IMR-90 (cell line): ENCODE results near the gene ATP6V1F. TPM values are rescaled to one million over a fixed set of nuclear protein-coding genes. Genes with fewer than 3 reads are reported as not detected.

Source experiments
- ATAC-seq: fragments of 200-7000 bp; cut with Tn5 transposase; 2 replicates; pipeline ENCODE4 v1.9.1; 2020; ENCODE audit warnings: low read depth, mild to moderate bottlenecking, moderate library complexity
- BruUV-seq: library from RNA; stranded (reverse); fragments of 400-500 nt; replicated peaks from 2 replicates; lab custom pipeline; 2021; lab: Mats Ljungman, UMichigan
- CTCF ChIA-PET: fragments of 300-600 bp; formaldehyde crosslinking; extraction: SDS; loops from one replicate; lab custom pipeline; 2021; ENCODE audit warnings: antibody characterized with exemption; lab: Yijun Ruan, JAX
- POLR2A ChIA-PET: fragments of 300-600 bp; sonication (Branson Sonifier 250); formaldehyde crosslinking; loops from one replicate; lab custom pipeline; 2022; ENCODE audit warnings: antibody characterized with exemption; ENCODE audit not compliant: unreplicated experiment; lab: Charles Lee
- DNase-seq: peaks from one replicate; pipeline ENCODE4 v3.0.0; 2013
- H2AFZ ChIP-seq: replicated peaks from 2 replicates; pipeline ENCODE3; 2013; ENCODE audit warnings: low read length, mild to moderate bottlenecking; ENCODE audit not compliant: poor library complexity
- H2AK5ac ChIP-seq: 2 replicates; pipeline ENCODE4 v1.6.1; 2013; ENCODE audit warnings: low read depth, low read length, inconsistent platforms
- H2AK9ac ChIP-seq: replicated peaks from 2 replicates; pipeline ENCODE3; 2013; ENCODE audit warnings: mild to moderate bottlenecking, low read depth, low read length, moderate library complexity; ENCODE audit not compliant: poor library complexity
- H2BK120ac ChIP-seq: 2 replicates; pipeline ENCODE4 v1.6.1; 2013; ENCODE audit warnings: low read depth, low read length, inconsistent platforms
- H2BK15ac ChIP-seq: 3 replicates; pipeline ENCODE4 v1.6.1; 2013; ENCODE audit warnings: low read depth, low read length, inconsistent platforms
- H2BK20ac ChIP-seq: 2 replicates; pipeline ENCODE4 v1.6.1; 2013; ENCODE audit warnings: low read depth, mild to moderate bottlenecking, inconsistent platforms, low read length, moderate library complexity
- H2BK5ac ChIP-seq: 2 replicates; pipeline ENCODE4 v1.6.1; 2013; ENCODE audit warnings: mild to moderate bottlenecking, low read depth, low read length, inconsistent platforms; ENCODE audit not compliant: poor library complexity, severe bottlenecking
- H3K14ac ChIP-seq: replicated peaks from 2 replicates; pipeline ENCODE4 v1.6.1; 2013; ENCODE audit warnings: low read depth, low read length, inconsistent platforms
- H3K18ac ChIP-seq: 2 replicates; pipeline ENCODE4 v1.6.1; 2013; ENCODE audit warnings: low read depth, low read length, control low read depth
- H3K23ac ChIP-seq: 2 replicates; pipeline ENCODE4 v1.6.1; 2013; ENCODE audit warnings: low read depth, low read length, inconsistent platforms
- H3K27ac ChIP-seq: 2 replicates; pipeline ENCODE4 v1.5.1; 2013; ENCODE audit warnings: mild to moderate bottlenecking, control low read depth, low read length; ENCODE audit not compliant: insufficient read depth
- H3K27me3 ChIP-seq: 2 replicates; pipeline ENCODE4 v1.6.1; 2013; ENCODE audit warnings: low read length; ENCODE audit not compliant: control insufficient read depth, insufficient read depth
- H3K36me3 ChIP-seq: 2 replicates; pipeline ENCODE4 v1.6.1; 2013; ENCODE audit warnings: low read length, mixed read lengths; ENCODE audit not compliant: control insufficient read depth, insufficient read depth
- H3K4ac ChIP-seq: 2 replicates; pipeline ENCODE4 v1.6.1; 2013; ENCODE audit warnings: low read depth, low read length, inconsistent platforms
- H3K4me1 ChIP-seq: 2 replicates; pipeline ENCODE4 v1.6.1; 2013; ENCODE audit warnings: low read length, mixed read lengths; ENCODE audit not compliant: control insufficient read depth, insufficient read depth
- H3K4me2 ChIP-seq: 2 replicates; pipeline ENCODE4 v1.6.1; 2013; ENCODE audit warnings: low read depth, mild to moderate bottlenecking, control low read depth, low read length, moderate library complexity
- H3K4me3 ChIP-seq: 2 replicates; pipeline ENCODE4 v1.5.1; 2013; ENCODE audit warnings: low read depth, mild to moderate bottlenecking, control low read depth, low read length, moderate library complexity; ENCODE audit not compliant: insufficient read depth
- H3K56ac ChIP-seq: 2 replicates; pipeline ENCODE4 v1.6.1; 2013; ENCODE audit warnings: low read length, inconsistent platforms; ENCODE audit not compliant: insufficient read depth; ENCODE audit errors: extremely low read depth
- H3K79me1 ChIP-seq, 2 experiments: 2 replicates each; pipeline ENCODE4 v1.6.1; 2013; ENCODE audit warnings: low read length in 2 of 2, inconsistent platforms in 1 of 2, low read depth in 1 of 2
- H3K9ac ChIP-seq: 2 replicates; pipeline ENCODE4 v1.6.1; 2013; ENCODE audit warnings: low read depth, low read length, control low read depth
- H3K9me1 ChIP-seq: 2 replicates; pipeline ENCODE4 v1.6.1; 2013; ENCODE audit warnings: low read length, inconsistent platforms; ENCODE audit not compliant: insufficient read depth
- H3K9me3 ChIP-seq: 2 replicates; pipeline ENCODE4 v1.6.1; 2013; ENCODE audit warnings: low read length; ENCODE audit not compliant: control insufficient read depth, insufficient read depth
- H4K20me1 ChIP-seq: 2 replicates; pipeline ENCODE4 v1.6.1; 2013; ENCODE audit warnings: low read length, inconsistent platforms; ENCODE audit not compliant: insufficient read depth
- H4K5ac ChIP-seq: 2 replicates; pipeline ENCODE4 v1.6.1; 2013; ENCODE audit warnings: mild to moderate bottlenecking, low read depth, low read length, control low read depth
- H4K8ac ChIP-seq, 2 experiments: 2 replicates each; pipeline ENCODE4 v1.6.1; 2013; ENCODE audit warnings: low read depth in 2 of 2, low read length in 2 of 2, control low read depth in 1 of 2, inconsistent platforms in 1 of 2
- H4K91ac ChIP-seq: 2 replicates; pipeline ENCODE4 v1.6.1; 2013; ENCODE audit warnings: low read depth, low read length, inconsistent platforms; ENCODE audit not compliant: insufficient read depth
- BHLHE40 ChIP-seq: fragments of 150-350 bp; IDR thresholded peaks from 2 replicates; pipeline ENCODE4 v1.6.1; 2016; ENCODE audit warnings: mild to moderate bottlenecking, low read depth, low read length
- CEBPB ChIP-seq: IDR thresholded peaks from 2 replicates; pipeline ENCODE4 v1.6.1; 2012; ENCODE audit warnings: low read depth, low read length, improper control_type of control experiment
- CHD1 ChIP-seq: IDR thresholded peaks from 2 replicates; pipeline ENCODE4 v1.6.1; 2012; ENCODE audit warnings: low read depth, low read length, improper control_type of control experiment
- CTCF ChIP-seq: conservative IDR thresholded peaks from 2 replicates; pipeline ENCODE4 v1.5.1; 2012; ENCODE audit warnings: mild to moderate bottlenecking, low read depth, low read length, improper control_type of control experiment
- ELK1 ChIP-seq: fragments of 150-350 bp; IDR thresholded peaks from 2 replicates; pipeline ENCODE4 v1.6.1; 2016; ENCODE audit warnings: low read depth, mild to moderate bottlenecking, low read length, moderate library complexity, borderline replicate concordance
- FOS ChIP-seq: fragments of 150-350 bp; IDR thresholded peaks from 2 replicates; pipeline ENCODE4 v1.6.1; 2016; ENCODE audit warnings: low read depth, low read length
- MAFK ChIP-seq: IDR thresholded peaks from 2 replicates; pipeline ENCODE4 v1.6.1; 2012; ENCODE audit warnings: low read depth, low read length, improper control_type of control experiment
- MXI1 ChIP-seq: IDR thresholded peaks from 2 replicates; pipeline ENCODE4 v1.6.1; 2012; ENCODE audit warnings: low read depth, mild to moderate bottlenecking, low read length, moderate library complexity, borderline replicate concordance
- NFE2L2 ChIP-seq: fragments of 150-350 bp; IDR thresholded peaks from 2 replicates; pipeline ENCODE4 v1.6.1; 2016; ENCODE audit warnings: low read depth, mild to moderate bottlenecking, low read length
- POLR2A ChIP-seq: IDR thresholded peaks from 2 replicates; pipeline ENCODE4 v1.6.1; 2012; ENCODE audit warnings: mild to moderate bottlenecking, low read depth, low read length
- RAD21 ChIP-seq: IDR thresholded peaks from 2 replicates; pipeline ENCODE4 v1.6.1; 2012; ENCODE audit warnings: low read length, improper control_type of control experiment
- RCOR1 ChIP-seq: IDR thresholded peaks from 2 replicates; pipeline ENCODE4 v1.6.1; 2012; ENCODE audit warnings: mild to moderate bottlenecking, low read length, improper control_type of control experiment; ENCODE audit not compliant: insufficient replicate concordance
- RFX5 ChIP-seq: IDR thresholded peaks from 2 replicates; pipeline ENCODE4 v1.8.0; 2012; ENCODE audit warnings: low read depth, mild to moderate bottlenecking, low read length, moderate library complexity
- SMC3 ChIP-seq: fragments of 150-350 bp; IDR thresholded peaks from 2 replicates; pipeline ENCODE4 v1.6.1; 2016; ENCODE audit warnings: low read depth, mild to moderate bottlenecking, antibody characterized with exemption, low read length, moderate library complexity
- USF2 ChIP-seq: fragments of 150-350 bp; IDR thresholded peaks from 2 replicates; pipeline ENCODE4 v1.6.1; 2017; ENCODE audit warnings: mild to moderate bottlenecking, antibody characterized with exemption, low read length, low read depth
- WGBS, 2 experiments: methylation state at CpG; one replicate each; pipeline versions ENCODE4 v1.1.5 to v1.1.7; 2013; ENCODE audit warnings: missing lambda C conversion rate in 2 of 2; ENCODE audit not compliant: insufficient read length in 1 of 2; ENCODE audit errors: extremely low coverage in 2 of 2; 5-methylcytosine and 5-hydroxymethylcytosine counted together
- dilution Hi-C: fragments of 300-500 bp; cut with HindIII; formaldehyde crosslinking; loops from one replicate; pipeline ENCODE4 v1.14.3; 2018; ENCODE audit warnings: low sequenced_read_pairs; ENCODE audit not compliant: unreplicated experiment
- in situ Hi-C: fragments of 300-500 bp; cut with MboI; formaldehyde crosslinking; loops from 3 replicates; pipeline ENCODE4 v1.14.3; 2019; ENCODE audit warnings: low sequenced_read_pairs, inconsistent platforms, mixed read lengths
- intact Hi-C: fragments of 100-400 bp; cut with micrococcal nuclease; formaldehyde crosslinking; loops from 2 replicates; pipeline ENCODE4 v1.10.0; 2022
- polyA plus RNA-seq, 3 experiments: library from polyadenylated mRNA; depleted of rRNA; stranded (reverse); fragments of >200 nt; gene quantifications; 2 replicates each; pipeline ENCODE4 v1.2.3, GENCODE V29; 2012; ENCODE audit warnings: low replicate concordance in 1 of 3
- total RNA-seq: library from RNA; depleted of rRNA; stranded (reverse); fragments of >200 nt; gene quantifications from 2 replicates; pipeline ENCODE4 v1.2.3, GENCODE V29; 2012

Gene ATP6V1F
- total and polyA plus RNA-seq, 2 of the 4 experiments (the other 2 are of a cell fraction) = 104 to 321 TPM

GRCh38 chr7:128903621-128904361 lies 41.1 kb downstream of the ATP6V1F start:
- ChIA-PET CTCF (interaction anchor here (1.0 kb wide), 1 partner anchor 188 kb away, joined by 3 read pairs; no protein-coding TSS in a partner anchor), POLR2A (no interaction called here)
- H3K4me2 ChIP-seq = no peak overlapping the region
- no peak overlapping the region for H3K27ac ChIP-seq
- no peak overlapping the region for H2BK120ac ChIP-seq
- dilution Hi-C loops = no loop called here
- H2AFZ ChIP-seq = no peak overlapping the region
- H2BK20ac ChIP-seq = no peak overlapping the region
- H3K56ac ChIP-seq = no peak overlapping the region
- H3K27me3 ChIP-seq = peaks cover 26% of the 10 kb centered on the region
- no peak overlapping the region for H4K8ac ChIP-seq
- no peak overlapping the region for H3K23ac ChIP-seq
- H4K91ac ChIP-seq = no peak overlapping the region
- BruUV-seq = no TSS peak
- H3K18ac ChIP-seq = no peak overlapping the region
- H3K4ac ChIP-seq = no peak overlapping the region
- H4K5ac ChIP-seq = no peak overlapping the region
- H2AK9ac ChIP-seq = no peak overlapping the region
- H3K14ac ChIP-seq = no peak overlapping the region
- 72% methylated on average over 7 of the region's 14 CpGs; no CpG with 5 or more reads in 1 of the 2 experiments for WGBS, 2 experiments
- intact Hi-C loops = loop anchor here (1.0 kb wide), 1 partner anchor 188 kb away; no protein-coding TSS in a partner anchor
- no peaks in the 10 kb centered on the region for H4K20me1 ChIP-seq
- H2AK5ac ChIP-seq = no peak overlapping the region
- H3K9ac ChIP-seq = no peak overlapping the region
- no peaks in the 10 kb centered on the region for H3K36me3 ChIP-seq
- H3K9me3 ChIP-seq = peaks cover 2% of the 10 kb centered on the region; the same call in 1 of the 2 replicates
- no peaks in the 10 kb centered on the region for H3K9me1 ChIP-seq
- no peak overlapping the region for H3K4me3 ChIP-seq
- no peak for ATAC-seq
- in situ Hi-C loops = loop anchor here (5.0 kb wide), 1 partner anchor 189 kb away; no protein-coding TSS in a partner anchor
- DNase-seq = no peak
- H2BK5ac ChIP-seq = no peak overlapping the region
- no peak overlapping the region for H2BK15ac ChIP-seq
- H3K79me1 ChIP-seq = no peaks in the 10 kb centered on the region
- H3K4me1 ChIP-seq = no peaks in the 10 kb centered on the region
- TF ChIP-seq FOS (no peak), CTCF (no peak), RCOR1 (no peak), NFE2L2 (no peak), CEBPB (no peak), USF2 (no peak), CHD1 (no peak), ELK1 (no peak), MXI1 (no peak), RAD21 (no peak), RFX5 (no peak), SMC3 (no peak), MAFK (no peak), BHLHE40 (no peak), POLR2A (no peak)
